Measurements from ENCODE around the gene MILR1.
"Not testable (repeated sequence)": the region's sequence is repeated elsewhere in the genome, so short reads cannot be mapped to it uniquely, and the experiment has no call there.

MILR1 gene

GRCh38 chr17:64459284-64459747 lies 10.4 kb downstream of the MILR1 start:
- TF ChIP-seq CTCF (IDR thresholded peaks at IDR 0.05) = no peak
- no peak overlapping the region for H3K27ac ChIP-seq

- H3K27ac ChIP-seq = not testable (repeated sequence)
These were observed 10.9 kb downstream of the MILR1 start for GRCh38 chr17:64459818-64460217.

- TF ChIP-seq CTCF (IDR thresholded peaks at IDR 0.05) (no peak), ZFX (IDR thresholded peaks at IDR 0.05; ENCODE audit: borderline replicate concordance) (no peak)
- H3K27ac ChIP-seq = no peak overlapping the region
These were observed 12.0 kb downstream of the MILR1 start for GRCh38 chr17:64460955-64461354.

- no peak overlapping the region for H3K27ac ChIP-seq
- TF ChIP-seq ZFX (IDR thresholded peaks at IDR 0.05; ENCODE audit: borderline replicate concordance) (no peak), CTCF (IDR thresholded peaks at IDR 0.05) (no peak)
These were observed 12.9 kb downstream of the MILR1 start for GRCh38 chr17:64461788-64462187.

- no peak for TF ChIP-seq ZFX (IDR thresholded peaks at IDR 0.05; ENCODE audit: borderline replicate concordance)
- no peak for TF ChIP-seq CTCF (IDR thresholded peaks at IDR 0.05)
- no peak overlapping the region for H3K27ac ChIP-seq
These were observed 17.3 kb downstream of the MILR1 start for GRCh38 chr17:64466019-64466735.

- H3K27ac ChIP-seq = not testable (repeated sequence)
These were observed 17.9 kb downstream of the MILR1 start for GRCh38 chr17:64466834-64467233.

- TF ChIP-seq ZFX (IDR thresholded peaks at IDR 0.05; ENCODE audit: borderline replicate concordance) (no peak), CTCF (IDR thresholded peaks at IDR 0.05) (no peak)
- H3K27ac ChIP-seq = no peak overlapping the region
These were observed 21.7 kb downstream of the MILR1 start for GRCh38 chr17:64470625-64471024.

GRCh38 chr17:64471440-64471839 lies 22.5 kb downstream of the MILR1 start:
- TF ChIP-seq CTCF (IDR thresholded peaks at IDR 0.05) (no peak), ZFX (IDR thresholded peaks at IDR 0.05; ENCODE audit: borderline replicate concordance) (no peak)
- no peak overlapping the region for H3K27ac ChIP-seq
